Vagina (tissue), 2 donors: ENCODE results near the gene ADAMTS17.

Experiments used
- CTCF ChIP-seq, 3 experiments: fragments of 450-650 bp in 2 of 3; fragments of 200-600 bp in 1 of 3; sonication (generic) in 1 of 3; IDR thresholded peaks; one replicate each; pipeline ENCODE4 v1.5.1; 2017 to 2019; ENCODE audit warnings: antibody characterized with exemption in 3 of 3, mild to moderate bottlenecking in 2 of 3, moderate library complexity in 2 of 3
- POLR2AphosphoS5 ChIP-seq, 2 donors: sonication (generic); formaldehyde crosslinking; IDR thresholded peaks; one replicate each; pipeline ENCODE4 v1.9.0; 2017; ENCODE audit warnings: antibody characterized with exemption in 2 of 2, mild to moderate bottlenecking in 2 of 2, low read depth in 1 of 2; ENCODE audit not compliant: insufficient read depth in 1 of 2

- TF ChIP-seq POLR2AphosphoS5 (IDR thresholded peaks at IDR 0.05; ENCODE audit: insufficient read depth in 1 of 2, low read depth in 1 of 2) (no peak), CTCF (IDR thresholded peaks at IDR 0.05) (no peak)
Measured at GRCh38 chr15:100017140-100017539, 324.6 kb downstream of the ADAMTS17 start.
